HG02973 (cell line): Measurements from ENCODE around the gene EIF3I.

Source experiments
- ATAC-seq: cut with Tn5 transposase; IDR thresholded peaks from one replicate; pipeline ENCODE4 v1.9.1; 2021; ENCODE audit warnings: moderate library complexity; ENCODE audit not compliant: unreplicated experiment

Gene EIF3I

DNA sequence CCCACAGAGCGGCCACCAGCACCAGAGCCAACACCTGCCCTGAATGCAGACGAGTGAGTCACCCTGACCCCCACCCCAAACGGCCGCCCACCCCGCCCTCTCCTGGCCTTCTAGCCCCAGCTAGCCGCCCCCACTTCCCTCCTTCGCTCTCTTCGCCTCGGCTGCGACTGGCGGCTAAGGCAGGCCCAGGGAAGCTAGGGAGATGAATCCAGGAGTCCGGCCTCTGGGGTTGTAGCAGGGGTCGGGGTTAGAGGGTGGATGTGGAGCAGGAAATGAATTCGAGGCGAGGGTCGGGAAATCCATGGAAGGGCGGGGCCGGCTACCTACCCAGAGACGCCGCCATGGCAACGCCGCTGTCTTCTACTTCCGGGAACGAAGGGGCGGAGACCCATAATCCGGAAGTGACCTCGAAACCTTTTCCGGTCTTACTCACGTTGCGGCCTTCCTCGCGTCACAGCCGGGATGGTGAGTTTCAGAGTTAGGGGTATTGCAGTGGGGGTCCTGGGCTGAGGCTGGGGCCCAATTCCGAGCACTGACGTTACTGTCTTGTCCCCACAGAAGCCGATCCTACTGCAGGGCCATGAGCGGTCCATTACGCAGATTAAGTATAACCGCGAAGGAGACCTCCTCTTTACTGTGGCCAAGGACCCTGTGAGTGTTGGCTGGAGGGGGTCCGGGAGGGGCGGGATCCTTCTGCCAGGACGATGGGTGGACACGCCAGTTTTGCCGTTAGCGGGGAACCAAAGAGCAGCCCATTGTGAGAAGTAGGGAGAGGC, at the start of gene EIF3I, which contains the start of gene TMEM234:
Gene EIF3I, plus strand, starts transcription at position 428 of the 776 bp plus-strand sequence. Its CDS starts 35 bp downstream, at position 463.
Gene TMEM234, minus strand, starts transcription at position 374 of the 776 bp plus-strand sequence. Its CDS starts 31 bp downstream, at position 343.
- ATAC-seq = peak; percentile 87

DNA sequence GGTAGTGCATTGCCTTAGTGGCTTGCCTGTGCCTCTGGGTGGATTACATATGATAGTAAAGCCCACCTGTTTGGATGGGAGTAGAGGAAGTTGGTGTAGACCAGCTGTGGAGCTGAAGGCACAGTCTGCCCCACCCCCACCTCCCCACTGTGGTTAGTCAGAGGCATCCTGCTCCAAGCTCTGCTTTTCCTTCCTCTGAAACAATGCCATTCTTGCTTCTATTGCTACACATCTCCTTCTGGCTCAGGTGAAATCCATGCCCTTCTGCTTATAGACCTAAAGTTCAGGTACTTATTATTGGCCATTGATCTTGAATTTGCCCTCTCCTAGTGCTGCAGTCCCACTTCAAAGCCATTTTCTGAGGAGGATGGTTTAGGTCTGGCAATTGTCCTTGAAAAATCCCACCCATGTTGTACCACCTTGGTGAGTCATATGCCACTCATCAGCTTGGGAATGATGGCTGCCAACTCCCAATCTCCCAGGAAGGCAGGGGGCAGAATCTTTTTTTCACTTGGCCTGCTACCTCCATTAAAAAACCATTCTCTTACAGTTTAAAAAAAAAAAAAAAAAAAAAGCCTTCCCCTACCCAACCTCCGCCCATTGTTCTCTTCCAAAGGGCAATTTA, 49.5 kb upstream of the EIF3I start:
- no peak for ATAC-seq

DNA sequence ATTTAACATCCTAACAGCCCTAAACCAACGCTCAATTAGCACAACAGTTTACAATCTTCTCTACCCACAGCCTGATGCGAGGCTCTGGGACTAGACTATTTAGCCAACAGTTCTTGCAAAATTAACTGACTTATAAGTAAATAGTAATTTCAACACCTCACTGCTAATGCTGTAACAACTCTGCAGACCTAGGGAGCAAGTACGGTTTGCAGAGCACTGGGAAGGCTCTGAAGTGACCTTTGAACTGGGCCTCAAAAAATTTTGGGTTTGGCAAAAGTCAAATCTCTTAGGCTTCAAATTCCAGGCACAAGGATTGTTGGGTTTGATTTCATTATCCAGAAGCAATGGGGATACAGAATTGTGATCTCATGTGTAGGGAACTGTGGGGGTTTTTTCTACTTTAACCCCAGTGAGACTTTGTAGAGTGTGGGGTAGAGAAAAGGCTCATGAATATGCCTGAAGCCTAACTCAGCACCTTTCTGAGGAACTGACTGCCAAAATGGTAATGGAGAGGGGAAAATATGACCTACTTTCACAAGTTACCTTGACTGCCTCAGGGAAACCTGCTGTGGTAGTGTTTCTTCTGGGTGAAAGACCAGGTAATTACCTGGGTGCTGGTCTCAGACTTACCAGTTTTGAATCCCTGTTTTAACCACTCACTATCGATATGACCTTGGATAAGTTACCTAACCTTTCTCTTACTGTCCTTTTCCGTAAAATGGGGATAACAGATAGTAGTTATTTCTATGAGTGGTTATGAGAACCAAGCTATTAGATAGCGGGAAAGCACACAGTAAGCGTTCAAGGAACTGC, 43.6 kb upstream of the EIF3I start:
- no peak for ATAC-seq

DNA sequence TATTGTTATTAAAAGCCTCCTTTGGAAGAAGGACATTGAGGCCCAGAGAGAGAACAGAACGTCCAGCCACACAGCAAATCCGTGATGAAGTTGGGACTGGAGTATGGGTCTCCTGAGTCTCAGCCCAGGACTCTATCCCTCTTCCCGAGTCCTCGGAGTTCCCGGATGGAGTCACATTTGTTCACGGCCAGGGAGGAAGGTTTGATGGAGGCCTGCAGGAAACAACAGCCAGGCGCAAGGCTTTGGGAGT, 43.1 kb upstream of the EIF3I start:
- no peak for ATAC-seq

DNA sequence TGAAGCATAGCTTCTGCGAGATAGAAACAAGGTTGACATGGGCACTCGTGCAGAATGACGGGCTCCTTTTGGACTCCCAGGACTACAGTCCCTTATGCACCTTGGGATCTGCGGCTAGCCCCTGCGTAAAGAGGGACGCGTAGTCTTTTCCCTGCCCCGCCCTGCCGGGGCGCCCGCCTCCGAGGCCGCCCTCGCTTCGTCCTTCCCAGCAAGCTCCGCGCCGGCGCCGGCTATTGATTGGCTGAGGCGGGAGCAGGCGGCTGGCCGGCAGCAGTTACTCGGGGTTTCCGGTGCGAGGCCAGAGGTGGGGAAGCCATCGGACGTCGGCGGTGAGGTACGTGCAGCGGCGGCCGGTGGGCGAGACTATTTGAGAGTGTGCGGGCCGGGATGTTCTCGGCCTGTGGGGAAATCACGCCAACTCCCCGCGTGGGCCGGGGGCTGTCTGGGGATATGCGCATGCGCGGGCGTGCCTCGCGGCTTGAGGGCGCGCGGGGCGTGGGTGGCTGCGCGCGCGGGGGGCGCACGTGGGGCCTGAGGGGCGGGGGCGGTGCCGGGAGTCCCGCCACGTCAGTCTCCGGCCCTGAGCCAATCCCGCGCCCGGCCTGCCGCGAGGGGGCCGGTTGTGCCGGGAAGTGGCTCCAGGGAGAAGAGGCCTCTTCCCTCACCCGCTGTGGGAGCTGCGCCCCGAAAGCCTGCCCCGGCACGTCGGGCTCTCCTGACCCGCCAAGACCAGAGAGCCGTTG, 42.6 kb upstream of the EIF3I start, which contains the start of gene TXLNA:
Gene TXLNA, plus strand, starts transcription at position 233 of the 743 bp plus-strand sequence. CDS start 671 bp downstream, outside the sequence.
- peak; percentile 77 for ATAC-seq

DNA sequence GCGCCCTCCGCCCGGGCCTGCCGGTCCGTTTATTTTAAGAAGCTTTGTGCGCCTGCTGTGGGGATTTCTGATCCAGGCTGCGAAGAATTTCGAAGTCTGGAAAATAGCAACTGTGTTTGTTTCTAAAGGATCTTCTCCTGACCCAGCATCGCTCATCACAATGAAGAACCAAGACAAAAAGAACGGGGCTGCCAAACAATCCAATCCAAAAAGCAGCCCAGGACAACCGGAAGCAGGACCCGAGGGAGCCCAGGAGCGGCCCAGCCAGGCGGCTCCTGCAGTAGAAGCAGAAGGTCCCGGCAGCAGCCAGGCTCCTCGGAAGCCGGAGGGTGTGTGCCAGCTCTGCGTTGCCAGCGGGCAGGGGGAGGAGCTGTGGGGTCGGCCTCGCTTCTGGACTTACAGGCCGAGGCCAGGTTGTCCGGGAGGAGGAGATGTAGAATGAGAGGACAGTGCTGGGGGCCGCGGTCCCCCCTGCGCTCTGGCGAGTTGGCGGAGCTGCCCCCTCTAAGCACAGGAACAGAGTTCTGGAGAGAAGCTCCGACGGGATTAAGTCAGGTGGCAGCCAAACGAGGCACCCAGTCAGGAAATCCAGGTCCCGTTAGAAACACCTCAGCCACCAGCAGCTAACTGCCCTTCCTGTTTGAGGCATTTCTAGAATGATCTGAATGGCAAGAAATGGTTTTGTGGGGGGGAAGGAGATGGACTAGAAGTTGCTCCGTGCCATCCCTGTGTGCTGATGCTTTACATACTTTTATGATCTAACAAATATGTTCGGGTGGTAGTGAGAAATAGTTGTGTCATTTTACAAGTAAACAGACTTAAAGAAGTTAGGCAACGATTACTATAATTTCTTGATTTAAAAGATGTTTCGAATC, 41.8 kb upstream of the EIF3I start:
- ATAC-seq = no peak

DNA sequence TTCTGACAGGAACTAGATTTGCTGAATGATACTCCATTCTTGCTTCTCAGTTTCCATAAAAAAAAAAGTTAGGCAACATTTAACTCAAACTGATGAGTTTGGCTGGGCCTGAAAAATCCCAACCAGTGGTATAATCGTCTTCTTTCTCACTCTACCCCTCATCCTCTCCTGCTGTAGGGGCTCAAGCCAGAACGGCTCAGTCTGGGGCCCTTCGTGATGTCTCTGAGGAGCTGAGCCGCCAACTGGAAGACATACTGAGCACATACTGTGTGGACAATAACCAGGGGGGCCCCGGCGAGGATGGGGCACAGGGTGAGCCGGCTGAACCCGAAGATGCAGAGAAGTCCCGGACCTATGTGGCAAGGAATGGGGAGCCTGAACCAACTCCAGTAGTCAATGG, 41.1 kb upstream of the EIF3I start:
- ATAC-seq = no peak

DNA sequence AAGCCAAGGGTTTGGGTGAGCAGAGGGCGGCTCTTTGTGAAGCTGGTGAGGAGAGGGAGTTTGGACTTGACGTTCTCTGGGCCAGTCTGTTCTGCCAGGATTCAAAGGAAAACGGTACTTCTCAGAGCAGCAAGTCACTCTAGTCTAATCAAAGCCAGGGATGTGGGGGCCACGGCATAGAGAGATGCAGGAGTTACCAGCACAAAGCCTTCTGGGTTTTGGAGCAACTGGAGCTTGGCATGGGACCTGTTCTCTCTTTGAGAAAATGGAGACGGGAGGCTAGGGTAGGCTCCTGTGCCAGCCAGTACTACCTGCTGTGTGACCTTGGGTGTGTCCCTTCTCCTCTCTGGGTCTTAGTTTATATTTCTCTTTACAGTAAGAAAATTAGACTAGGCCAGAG, 40.6 kb upstream of the EIF3I start:
- ATAC-seq = no peak

DNA sequence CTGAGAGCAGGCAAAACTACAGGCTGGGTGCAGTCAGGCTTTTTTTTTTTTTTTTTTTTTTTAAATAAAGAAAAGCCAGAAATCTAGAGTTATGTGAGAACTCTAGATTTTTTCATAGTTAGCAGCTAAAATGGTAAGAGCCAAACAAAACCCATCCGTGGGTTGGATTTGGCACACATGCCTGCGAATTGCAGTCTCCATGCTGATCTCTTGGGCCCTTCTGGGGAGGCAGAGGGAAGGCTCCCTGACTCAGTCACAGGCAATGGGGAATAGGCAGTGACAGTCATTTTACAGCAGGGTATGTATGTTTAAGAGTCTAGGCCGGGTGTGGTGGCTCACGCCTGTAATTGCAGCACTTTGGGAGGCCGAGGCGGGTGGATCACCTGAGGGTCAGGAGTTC, 40.1 kb upstream of the EIF3I start:
- no peak for ATAC-seq

DNA sequence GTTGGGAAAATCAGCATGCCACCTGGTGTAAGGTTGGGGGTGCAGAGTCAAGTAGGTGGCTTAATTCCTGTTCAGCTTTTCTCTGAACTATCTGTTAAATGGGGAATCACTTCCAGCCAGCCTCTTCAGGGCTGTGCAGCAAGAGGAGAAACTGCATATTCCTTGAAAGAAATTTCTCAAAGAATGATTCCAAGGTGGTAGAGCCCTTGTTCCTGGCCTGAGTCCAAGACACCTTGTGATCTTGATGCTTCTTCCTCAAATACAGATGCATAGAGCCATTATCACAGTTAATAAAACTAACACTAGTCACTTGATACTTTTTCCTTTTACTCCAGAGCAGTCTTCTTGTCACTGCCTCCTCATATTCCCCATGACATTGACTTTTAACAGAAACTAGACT, 37.6 kb upstream of the EIF3I start:
- ATAC-seq = no peak

DNA sequence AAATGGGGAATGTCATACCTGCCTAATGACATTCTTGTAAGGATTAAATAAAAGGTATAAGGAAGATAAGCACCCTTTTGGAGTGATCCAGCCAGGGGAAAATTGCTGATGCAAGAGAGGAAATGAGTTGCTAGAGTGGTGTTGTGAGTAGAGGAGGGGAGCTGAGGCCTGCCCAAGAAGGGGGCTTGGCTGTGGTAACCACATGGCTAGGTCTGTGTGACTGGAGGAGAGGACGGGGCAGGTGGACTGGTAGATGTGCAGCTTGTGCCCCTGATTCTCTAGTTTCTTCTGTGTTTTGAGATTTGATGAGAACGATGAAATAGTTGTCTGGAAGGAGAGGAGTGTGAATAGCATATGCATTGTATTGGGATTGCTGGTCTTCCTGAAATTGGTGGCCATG, 36.1 kb upstream of the EIF3I start:
- no peak for ATAC-seq

DNA sequence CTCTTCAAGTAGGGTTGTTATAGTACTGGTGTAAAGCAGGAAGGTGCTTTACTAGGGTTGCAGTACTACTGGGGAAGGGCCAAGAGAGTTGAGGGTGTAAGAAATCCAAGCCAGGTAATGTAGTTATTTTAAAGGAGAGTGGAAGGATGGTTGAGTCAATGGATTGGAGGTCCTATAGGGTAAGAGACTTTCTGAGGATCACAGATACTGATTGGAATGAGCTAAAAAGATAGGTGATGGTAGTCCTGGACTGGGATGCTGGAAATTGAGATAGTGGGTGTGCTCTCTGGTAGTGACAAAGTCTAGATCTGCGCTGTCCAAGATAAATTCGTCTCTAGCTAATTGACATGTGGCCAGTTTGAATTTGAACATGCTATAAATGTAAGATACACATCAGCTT, 35.7 kb upstream of the EIF3I start:
- no peak for ATAC-seq

DNA sequence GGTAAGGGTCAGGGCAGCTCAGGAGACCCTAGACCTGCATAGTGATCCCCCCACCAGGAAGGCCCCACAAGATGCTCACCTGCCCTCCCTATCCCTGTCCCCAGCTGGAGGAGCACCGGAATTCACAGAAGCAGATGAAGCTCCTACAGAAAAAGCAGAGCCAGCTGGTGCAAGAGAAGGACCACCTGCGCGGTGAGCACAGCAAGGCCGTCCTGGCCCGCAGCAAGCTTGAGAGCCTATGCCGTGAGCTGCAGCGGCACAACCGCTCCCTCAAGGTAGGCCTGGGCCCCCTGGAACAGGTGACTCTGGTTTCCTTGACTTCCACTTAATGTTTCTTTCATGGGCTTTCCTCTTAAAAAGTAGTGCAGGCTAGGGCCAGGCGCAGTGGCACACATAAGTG, 34.4 kb upstream of the EIF3I start:
- no peak for ATAC-seq

DNA sequence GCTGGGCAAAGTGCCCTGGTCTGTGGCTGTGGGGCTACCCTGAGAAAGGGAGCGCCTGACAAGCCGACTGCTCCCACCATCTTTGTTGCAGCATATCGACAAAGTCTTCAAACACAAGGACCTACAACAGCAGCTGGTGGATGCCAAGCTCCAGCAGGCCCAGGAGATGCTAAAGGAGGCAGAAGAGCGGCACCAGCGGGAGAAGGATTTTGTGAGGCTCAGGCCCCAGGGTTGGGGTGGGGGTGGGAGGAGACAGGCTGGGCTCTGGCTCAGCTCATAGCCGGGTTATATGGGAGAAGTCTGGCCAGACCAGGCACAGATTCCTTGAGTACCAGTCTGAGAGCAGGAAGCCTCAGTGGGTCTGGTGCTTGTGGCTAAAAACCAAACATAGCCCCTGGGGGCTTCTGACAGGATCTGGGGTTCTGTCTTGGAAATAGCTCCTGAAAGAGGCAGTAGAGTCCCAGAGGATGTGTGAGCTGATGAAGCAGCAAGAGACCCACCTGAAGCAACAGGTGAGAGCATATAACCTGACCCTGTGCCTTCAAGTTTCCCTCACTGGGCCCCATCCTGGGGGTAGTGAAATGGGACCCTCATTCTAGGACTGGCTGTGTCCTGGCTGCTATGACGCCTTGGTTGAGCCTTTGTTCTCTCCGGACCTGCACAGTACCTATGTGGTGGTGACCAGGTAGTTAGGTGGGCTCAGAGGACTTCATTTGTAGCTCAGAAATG, 29.8 kb upstream of the EIF3I start:
- no peak for ATAC-seq

DNA sequence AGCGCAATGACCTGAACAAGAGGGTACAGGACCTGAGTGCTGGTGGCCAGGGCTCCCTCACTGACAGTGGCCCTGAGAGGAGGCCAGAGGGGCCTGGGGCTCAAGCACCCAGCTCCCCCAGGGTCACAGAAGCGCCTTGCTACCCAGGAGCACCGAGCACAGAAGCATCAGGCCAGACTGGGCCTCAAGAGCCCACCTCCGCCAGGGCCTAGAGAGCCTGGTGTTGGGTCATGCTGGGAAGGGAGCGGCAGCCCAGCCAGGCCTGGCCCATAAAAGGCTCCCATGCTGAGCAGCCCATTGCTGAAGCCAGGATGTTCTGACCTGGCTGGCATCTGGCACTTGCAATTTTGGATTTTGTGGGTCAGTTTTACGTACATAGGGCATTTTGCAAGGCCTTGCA, 27.2 kb upstream of the EIF3I start:
- no peak for ATAC-seq

DNA sequence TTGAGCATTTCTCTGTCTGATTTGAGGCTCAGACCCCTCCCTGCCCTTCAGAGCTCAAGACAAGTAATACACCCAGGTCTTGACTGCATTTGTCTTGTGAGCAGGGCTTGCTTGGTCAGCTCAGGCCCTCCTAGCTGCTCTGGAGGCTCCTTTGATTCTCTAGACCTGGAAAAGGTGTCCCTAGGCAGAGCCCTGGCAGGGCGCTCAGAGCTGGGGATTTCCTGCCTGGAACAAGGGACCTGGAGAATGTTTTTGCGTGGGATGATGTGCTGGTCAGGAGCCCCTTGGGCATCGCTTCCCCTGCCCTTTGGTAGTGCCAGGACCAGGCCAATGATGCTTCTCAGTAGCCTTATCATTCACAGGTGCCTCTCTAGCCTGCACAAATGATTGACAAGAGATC, 26.7 kb upstream of the EIF3I start:
- no peak for ATAC-seq

DNA sequence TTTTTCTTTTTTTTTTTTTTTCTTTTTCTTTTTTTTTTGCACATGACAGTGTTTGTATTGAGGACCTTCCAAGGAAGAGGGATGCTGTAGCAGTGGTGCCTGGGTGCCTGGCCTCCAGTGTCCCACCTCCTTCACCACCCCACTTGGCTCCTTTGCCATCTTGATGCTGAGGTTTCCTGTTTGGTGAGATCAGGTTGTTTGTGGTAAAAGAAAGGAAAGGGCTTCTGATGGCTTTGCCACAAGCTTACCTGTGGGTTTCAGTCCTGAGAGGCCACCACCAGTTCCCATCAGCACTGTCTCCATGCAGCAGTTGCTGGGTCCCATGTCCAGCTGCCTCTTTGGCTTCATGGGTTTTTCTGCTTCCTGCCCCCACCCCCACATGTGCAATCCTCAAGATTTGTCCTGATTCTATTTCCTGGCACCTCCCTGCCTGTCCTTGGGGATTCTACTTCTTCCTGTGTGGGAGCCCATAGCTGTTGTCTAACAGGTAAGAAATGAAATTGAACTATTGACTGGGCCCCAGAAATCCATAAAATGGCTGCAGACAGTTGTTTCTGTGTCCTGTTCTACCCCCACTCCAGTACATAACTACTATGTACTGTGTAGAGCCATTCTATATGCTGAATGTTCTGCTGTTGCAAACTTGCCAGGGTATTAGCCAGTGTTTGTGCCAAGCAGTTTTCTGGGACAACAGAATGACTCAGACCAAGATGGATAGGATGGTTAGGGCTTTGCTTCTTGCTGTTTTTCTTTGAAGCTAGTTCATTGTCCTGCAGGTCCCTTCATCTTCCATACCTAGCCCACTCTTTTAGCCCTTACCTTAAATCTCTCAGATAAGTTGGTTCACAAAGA, 26.0 kb upstream of the EIF3I start:
- no peak for ATAC-seq

DNA sequence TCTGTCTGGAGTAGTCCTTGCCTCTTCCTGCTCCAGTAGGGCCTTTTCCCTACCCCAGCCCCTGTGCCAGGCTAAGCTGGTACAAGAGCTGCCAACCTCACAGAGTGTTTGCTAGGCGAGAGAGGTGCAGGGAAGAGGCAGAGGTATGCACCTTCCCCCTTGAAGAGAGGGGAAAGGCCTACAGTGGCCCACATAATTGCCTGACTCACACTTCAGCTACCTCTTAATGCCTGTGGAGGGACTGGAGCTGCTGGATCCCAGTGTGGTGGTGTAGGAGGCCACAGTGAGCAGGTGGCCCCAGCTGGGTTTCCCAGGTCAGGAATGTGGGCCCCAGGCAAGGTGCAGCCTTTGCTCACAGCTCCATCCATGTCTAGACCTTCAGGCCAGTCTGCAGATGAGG, 25.1 kb upstream of the EIF3I start:
- ATAC-seq = no peak

DNA sequence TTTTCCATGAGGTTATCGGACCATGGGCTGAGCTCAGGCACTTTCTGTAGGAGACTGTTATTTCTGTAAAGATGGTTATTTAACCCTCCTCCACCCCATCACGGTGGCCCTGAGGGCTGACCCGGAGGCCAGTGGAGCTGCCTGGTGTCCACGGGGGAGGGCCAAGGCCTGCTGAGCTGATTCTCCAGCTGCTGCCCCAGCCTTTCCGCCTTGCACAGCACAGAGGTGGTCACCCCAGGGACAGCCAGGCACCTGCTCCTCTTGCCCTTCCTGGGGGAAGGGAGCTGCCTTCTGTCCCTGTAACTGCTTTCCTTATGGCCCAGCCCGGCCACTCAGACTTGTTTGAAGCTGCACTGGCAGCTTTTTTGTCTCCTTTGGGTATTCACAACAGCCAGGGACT, 24.4 kb upstream of the EIF3I start:
- ATAC-seq = no peak
